PC-9 (cell line): ENCODE measurements around the gene C9orf152. TPM values are rescaled to one million over a fixed set of nuclear protein-coding genes. Genes with fewer than 3 reads are reported as not detected.

Source experiments
- BruUV-seq: library from RNA; stranded (reverse); fragments of 400-500 nt; replicated peaks from 2 replicates; lab custom pipeline; 2021; lab: Mats Ljungman, UMichigan
- CTCF ChIA-PET: fragments of 300-600 bp; sonication (Branson Sonifier 250); formaldehyde crosslinking; loops from one replicate; lab custom pipeline; 2022; ENCODE audit warnings: antibody characterized with exemption; lab: Charles Lee
- POLR2A ChIA-PET: fragments of 300-600 bp; sonication (Branson Sonifier 250); formaldehyde crosslinking; loops from one replicate; lab custom pipeline; 2022; ENCODE audit warnings: antibody characterized with exemption; ENCODE audit not compliant: unreplicated experiment; lab: Charles Lee
- DNase-seq, 2 experiments: peaks; one replicate each; pipeline versions ENCODE4 v3.0.0 to v3.0.0-alpha.2; 2015 to 2022; ENCODE audit warnings: mixed read lengths in 1 of 2
- H2AFZ ChIP-seq: fragments of 200-600 bp; sonication (generic); 2 replicates; pipeline ENCODE4 v1.8.1; 2017; ENCODE audit warnings: antibody characterized with exemption
- H3F3A ChIP-seq: fragments of 200-600 bp; sonication (generic); 2 replicates; pipeline ENCODE4 v1.8.1; 2017; ENCODE audit warnings: antibody characterized with exemption, mild to moderate bottlenecking, low read depth; ENCODE audit not compliant: insufficient read depth
- H3K27ac ChIP-seq: fragments of 200-600 bp; sonication (generic); 2 replicates; pipeline ENCODE4 v1.6.1; 2016; ENCODE audit warnings: mixed run types
- H3K27me3 ChIP-seq: fragments of 200-600 bp; sonication (generic); 2 replicates; pipeline ENCODE4 v1.6.1; 2016; ENCODE audit warnings: low read depth, mixed run types; ENCODE audit not compliant: insufficient read depth
- H3K36me3 ChIP-seq: fragments of 200-600 bp; sonication (generic); 2 replicates; pipeline ENCODE4 v1.6.1; 2016; ENCODE audit warnings: low read depth, mixed run types
- H3K4me1 ChIP-seq: fragments of 200-600 bp; sonication (generic); replicated peaks from 2 replicates; pipeline ENCODE4 v1.6.1; 2016; ENCODE audit warnings: mixed run types; ENCODE audit not compliant: insufficient read depth
- H3K4me2 ChIP-seq: fragments of 200-600 bp; sonication (generic); 2 replicates; pipeline ENCODE4 v1.6.1; 2017; ENCODE audit warnings: mixed run types
- H3K4me3 ChIP-seq: fragments of 200-600 bp; sonication (generic); 2 replicates; pipeline ENCODE4 v1.6.1; 2016; ENCODE audit warnings: mixed run types
- H3K79me2 ChIP-seq: fragments of 200-600 bp; sonication (generic); 2 replicates; pipeline ENCODE4 v1.6.1; 2017; ENCODE audit warnings: low read depth, mixed run types
- H3K9me2 ChIP-seq: fragments of 200-600 bp; sonication (generic); 2 replicates; pipeline ENCODE4 v1.8.1; 2017; ENCODE audit warnings: mild to moderate bottlenecking; ENCODE audit not compliant: insufficient read depth
- H3K9me3 ChIP-seq: fragments of 200-600 bp; sonication (generic); 2 replicates; pipeline ENCODE4 v1.8.1; 2016; ENCODE audit warnings: low read depth; ENCODE audit not compliant: insufficient read depth
- H4K20me1 ChIP-seq: fragments of 200-600 bp; sonication (generic); 2 replicates; pipeline ENCODE4 v1.8.1; 2017; ENCODE audit not compliant: insufficient read depth
- EZH2 ChIP-seq: fragments of 200-600 bp; sonication (generic); IDR thresholded peaks from 2 replicates; pipeline ENCODE4 v1.8.0; 2017; ENCODE audit warnings: antibody characterized with exemption, low read depth
- intact Hi-C: fragments of 100-400 bp; cut with micrococcal nuclease; formaldehyde crosslinking; loops from one replicate; pipeline ENCODE4 v1.10.0; 2022; ENCODE audit not compliant: unreplicated experiment
- total RNA-seq: library from RNA; stranded (reverse); gene quantifications from 2 replicates; pipeline ENCODE4 v1.2.3, GENCODE V29; 2021
- TF ChIP-seq, protein P1 (sequence below): fragments of 200-600 bp; sonication (generic); conservative IDR thresholded peaks from 2 replicates; pipeline ENCODE4 v1.6.1; 2017; ENCODE audit warnings: mixed run types, antibody characterized with exemption, mild to moderate bottlenecking, moderate library complexity

Gene C9orf152
- total RNA-seq, 1 experiment from 2014 or later = 0.74 TPM

GRCh38 chr9:110155751-110156150, 52.2 kb downstream of the C9orf152 start:
- intact Hi-C loops = no loop called here
- no peaks in the 10 kb centered on the region for H3K9me3 ChIP-seq
- peaks cover 12% of the 10 kb centered on the region for H3K4me1 ChIP-seq
- ChIA-PET POLR2A (no interaction called here), CTCF (no interaction called here)
- BruUV-seq = no TSS peak
- DNase-seq = no peak
- no peak overlapping the region for H3K27ac ChIP-seq
- H2AFZ ChIP-seq = no peak overlapping the region
- no peaks in the 10 kb centered on the region for H4K20me1 ChIP-seq
- no peaks in the 10 kb centered on the region for H3K9me2 ChIP-seq
- no peaks in the 10 kb centered on the region for H3K27me3 ChIP-seq
- peaks cover 15% of the 10 kb centered on the region; the same call in 1 of the 2 replicates for H3F3A ChIP-seq
- H3K4me3 ChIP-seq = no peak overlapping the region
- H3K36me3 ChIP-seq = no peaks in the 10 kb centered on the region
- H3K79me2 ChIP-seq = peaks cover 32% of the 10 kb centered on the region
- no peak overlapping the region for H3K4me2 ChIP-seq
- TF ChIP-seq EZH2 = no peak
- TF ChIP-seq, protein P1, sequence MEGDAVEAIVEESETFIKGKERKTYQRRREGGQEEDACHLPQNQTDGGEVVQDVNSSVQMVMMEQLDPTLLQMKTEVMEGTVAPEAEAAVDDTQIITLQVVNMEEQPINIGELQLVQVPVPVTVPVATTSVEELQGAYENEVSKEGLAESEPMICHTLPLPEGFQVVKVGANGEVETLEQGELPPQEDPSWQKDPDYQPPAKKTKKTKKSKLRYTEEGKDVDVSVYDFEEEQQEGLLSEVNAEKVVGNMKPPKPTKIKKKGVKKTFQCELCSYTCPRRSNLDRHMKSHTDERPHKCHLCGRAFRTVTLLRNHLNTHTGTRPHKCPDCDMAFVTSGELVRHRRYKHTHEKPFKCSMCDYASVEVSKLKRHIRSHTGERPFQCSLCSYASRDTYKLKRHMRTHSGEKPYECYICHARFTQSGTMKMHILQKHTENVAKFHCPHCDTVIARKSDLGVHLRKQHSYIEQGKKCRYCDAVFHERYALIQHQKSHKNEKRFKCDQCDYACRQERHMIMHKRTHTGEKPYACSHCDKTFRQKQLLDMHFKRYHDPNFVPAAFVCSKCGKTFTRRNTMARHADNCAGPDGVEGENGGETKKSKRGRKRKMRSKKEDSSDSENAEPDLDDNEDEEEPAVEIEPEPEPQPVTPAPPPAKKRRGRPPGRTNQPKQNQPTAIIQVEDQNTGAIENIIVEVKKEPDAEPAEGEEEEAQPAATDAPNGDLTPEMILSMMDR = no peak

DNA sequence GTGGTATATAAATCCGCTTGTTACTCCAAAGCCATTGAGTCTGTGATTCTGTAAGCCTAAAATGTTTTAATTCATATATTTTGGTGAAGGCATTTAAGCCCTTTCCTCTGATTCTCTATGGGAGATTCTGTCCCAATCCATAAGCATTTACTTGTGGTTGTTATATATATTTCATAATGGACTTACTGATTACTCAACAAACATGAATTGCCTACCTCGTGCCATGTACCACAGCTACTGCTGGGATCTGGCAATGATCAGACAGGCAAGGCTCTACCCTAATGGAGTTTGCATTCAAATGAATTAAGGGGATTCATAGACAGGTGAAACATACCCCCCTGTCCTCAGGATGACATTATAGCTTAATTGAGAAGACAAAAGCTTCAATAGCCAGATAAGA, 54.5 kb downstream of the C9orf152 start:
- no peaks in the 10 kb centered on the region for H3K9me2 ChIP-seq
- H3F3A ChIP-seq = peaks cover 19% of the 10 kb centered on the region; the same call in 1 of the 2 replicates
- no peaks in the 10 kb centered on the region for H4K20me1 ChIP-seq
- no peaks in the 10 kb centered on the region for H3K36me3 ChIP-seq
- 0 out of 2 replicates have a peak overlapping the region, but pooled peaks have one; percentile 23 for H3K4me2 ChIP-seq
- 0 out of 2 replicates have a peak overlapping the region, but pooled peaks have one; percentile 22 for H3K27ac ChIP-seq
- intact Hi-C loops = loop anchor here (1.0 to 5.0 kb wide), 4 partner anchors 95 to 579 kb away; no protein-coding TSS in a partner anchor
- no TSS peak for BruUV-seq
- no peak for TF ChIP-seq EZH2
- TF ChIP-seq, protein P1 = no peak
- no peaks in the 10 kb centered on the region for H3K9me3 ChIP-seq
- no peaks in the 10 kb centered on the region for H3K27me3 ChIP-seq
- peaks cover 37% of the 10 kb centered on the region for H3K79me2 ChIP-seq
- H3K4me1 ChIP-seq = peaks cover 12% of the 10 kb centered on the region
- ChIA-PET CTCF (no interaction called here), POLR2A (no interaction called here)
- H3K4me3 ChIP-seq = no peak overlapping the region
- DNase-seq = no peak
- no peak overlapping the region for H2AFZ ChIP-seq

DNA sequence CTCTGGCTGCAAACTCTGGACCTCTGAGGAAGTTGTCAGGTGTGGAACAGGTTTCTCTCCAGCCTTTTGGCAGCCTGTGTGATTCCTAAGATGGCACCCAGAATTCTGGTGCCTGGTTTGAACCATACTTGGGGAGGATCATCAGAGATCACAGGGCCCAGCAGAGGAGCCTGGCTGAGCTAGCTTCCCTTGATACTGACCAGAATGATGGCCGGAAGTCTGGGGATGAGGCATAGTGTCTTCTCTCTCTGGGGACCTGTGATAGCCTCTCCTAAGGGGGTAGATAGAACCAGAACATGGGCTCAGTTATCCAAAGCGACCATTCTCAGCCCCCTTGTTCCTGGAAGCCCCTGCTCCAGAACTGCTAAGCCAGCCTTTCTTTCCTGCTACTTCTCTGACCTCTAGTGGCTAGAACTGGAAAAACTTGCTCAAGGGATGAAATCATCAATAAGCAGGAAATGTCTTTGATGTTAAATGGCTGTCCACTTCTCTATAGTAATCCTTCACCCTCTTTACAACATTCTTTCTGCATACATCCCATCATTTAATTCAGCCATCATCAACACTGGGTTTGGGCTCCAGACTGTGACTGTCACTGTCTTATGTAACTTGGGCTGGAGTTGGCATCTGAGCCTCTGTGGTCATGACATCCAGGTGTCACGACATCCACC, 55.1 kb downstream of the C9orf152 start:
- intact Hi-C loops = loop anchor here (1.0 to 5.0 kb wide), 4 partner anchors 95 to 578 kb away; no protein-coding TSS in a partner anchor
- peak in 1 of 2 experiments; percentile 56 for DNase-seq
- Histone ChIP-seq H2AFZ (no peak overlapping the region), H3K79me2 (peaks cover 37% of the 10 kb centered on the region), H4K20me1 (no peaks in the 10 kb centered on the region), H3K9me2 (no peaks in the 10 kb centered on the region), H3K9me3 (no peaks in the 10 kb centered on the region), H3F3A (peaks cover 19% of the 10 kb centered on the region; the same call in 1 of the 2 replicates), H3K4me2 (0 out of 2 replicates have a peak overlapping the region, but pooled peaks have one; percentile 23), H3K4me1 (peaks cover 8% of the 10 kb centered on the region), H3K27me3 (no peaks in the 10 kb centered on the region), H3K36me3 (no peaks in the 10 kb centered on the region), H3K27ac (0 out of 2 replicates have a peak overlapping the region, but pooled peaks have one; percentile 22), H3K4me3 (no peak overlapping the region)
- no TSS peak for BruUV-seq
- TF ChIP-seq EZH2 = no peak
- TF ChIP-seq, protein P1 = peak; percentile 91
- ChIA-PET CTCF (interaction anchor here (0.6 to 0.9 kb wide), 2 partner anchors 250 to 479 kb away, joined by 3 to 7 read pairs; no protein-coding TSS in a partner anchor), POLR2A (no interaction called here)

Other genes with a start within 250 kb of the C9orf152 start
- 1,110 and 1,260 TPM in 2 replicates for gene TXN, start 48.3 kb upstream of the C9orf152 start, total RNA-seq
- not detected in 2 replicates for gene TXNDC8, start 129.7 kb upstream of the C9orf152 start, total RNA-seq